ENCODE results near the gene POLA2.

DNA sequence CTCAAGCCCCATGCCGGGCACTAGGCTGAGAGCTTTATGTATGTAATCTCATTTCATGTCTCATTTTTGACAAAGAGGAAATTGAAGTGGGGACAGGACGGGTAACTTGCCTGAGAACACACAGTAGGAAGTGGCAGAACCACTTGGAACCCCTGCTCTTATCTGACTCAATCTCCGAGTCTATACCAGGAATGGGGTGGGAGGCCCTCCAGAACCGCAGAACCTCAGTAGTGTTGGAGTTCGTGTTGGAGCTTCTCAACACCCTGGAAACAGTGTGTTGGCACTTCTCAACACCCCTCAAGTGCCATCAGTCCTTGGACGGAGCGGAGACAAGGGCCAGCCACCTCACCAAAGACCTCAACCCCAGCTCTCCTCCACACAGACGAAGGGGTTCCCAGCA lies 38.8 kb upstream of the POLA2 start:
- TF ChIP-seq NFATC3 (IDR thresholded peaks at IDR 0.05) (no peak), POLR2A (conservative IDR thresholded peaks at IDR 0.05) (no peak), MAFF (IDR thresholded peaks at IDR 0.05; ENCODE audit: low read length) (no peak), ZNF133 (CRISPR knock-in tag; IDR thresholded peaks at IDR 0.05) (no peak), KLF16 (IDR thresholded peaks at IDR 0.05) (no peak), LEF1 (IDR thresholded peaks at IDR 0.05) (no peak), NR2C2 (CRISPR knock-in tag; IDR thresholded peaks at IDR 0.05) (no peak), NR2C2 (tag; IDR thresholded peaks at IDR 0.05) (no peak), YBX1 (IDR thresholded peaks at IDR 0.05) (no peak), TCF7L2 (IDR thresholded peaks at IDR 0.05; ENCODE audit: low read depth, low read length) (no peak), CBX8 (IDR thresholded peaks at IDR 0.05; ENCODE audit: borderline replicate concordance, extremely low read depth, low read depth, low read length, poor library complexity, severe bottlenecking) (no peak), ZNF324 (CRISPR knock-in tag; IDR thresholded peaks at IDR 0.05) (no peak), TRIM24 (IDR thresholded peaks at IDR 0.05) (no peak)
- TF ChIP-seq, protein P1, sequence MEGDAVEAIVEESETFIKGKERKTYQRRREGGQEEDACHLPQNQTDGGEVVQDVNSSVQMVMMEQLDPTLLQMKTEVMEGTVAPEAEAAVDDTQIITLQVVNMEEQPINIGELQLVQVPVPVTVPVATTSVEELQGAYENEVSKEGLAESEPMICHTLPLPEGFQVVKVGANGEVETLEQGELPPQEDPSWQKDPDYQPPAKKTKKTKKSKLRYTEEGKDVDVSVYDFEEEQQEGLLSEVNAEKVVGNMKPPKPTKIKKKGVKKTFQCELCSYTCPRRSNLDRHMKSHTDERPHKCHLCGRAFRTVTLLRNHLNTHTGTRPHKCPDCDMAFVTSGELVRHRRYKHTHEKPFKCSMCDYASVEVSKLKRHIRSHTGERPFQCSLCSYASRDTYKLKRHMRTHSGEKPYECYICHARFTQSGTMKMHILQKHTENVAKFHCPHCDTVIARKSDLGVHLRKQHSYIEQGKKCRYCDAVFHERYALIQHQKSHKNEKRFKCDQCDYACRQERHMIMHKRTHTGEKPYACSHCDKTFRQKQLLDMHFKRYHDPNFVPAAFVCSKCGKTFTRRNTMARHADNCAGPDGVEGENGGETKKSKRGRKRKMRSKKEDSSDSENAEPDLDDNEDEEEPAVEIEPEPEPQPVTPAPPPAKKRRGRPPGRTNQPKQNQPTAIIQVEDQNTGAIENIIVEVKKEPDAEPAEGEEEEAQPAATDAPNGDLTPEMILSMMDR (IDR thresholded peaks at IDR 0.05 in 2 of 3, conservative IDR thresholded peaks at IDR 0.05 in 1 of 3; ENCODE audit: insufficient read depth in 2 of 3, low read depth in 1 of 3, low read length in 3 of 3) = no peak
